Trophoblast cell (in vitro differentiated cells and primary cell): ENCODE measurements around the gene LCTL.

Experiments
- DNase-seq, 2 donors: peaks; one replicate each; pipeline ENCODE4 v3.0.0-alpha.2; 2016
- H2AFZ ChIP-seq: 2 replicates; pipeline ENCODE4 v1.6.1; 2013; ENCODE audit warnings: low read length, moderate library complexity, mild to moderate bottlenecking; ENCODE audit not compliant: insufficient read depth, poor library complexity
- H2AK5ac ChIP-seq: 2 replicates; pipeline ENCODE4 v1.6.1; 2013; ENCODE audit warnings: mild to moderate bottlenecking, low read length
- H2BK120ac ChIP-seq: 2 replicates; pipeline ENCODE4 v1.6.1; 2013; ENCODE audit warnings: low read length, mild to moderate bottlenecking, moderate library complexity; ENCODE audit not compliant: insufficient read depth, poor library complexity
- H2BK12ac ChIP-seq: 2 replicates; pipeline ENCODE4 v1.6.1; 2013; ENCODE audit warnings: mild to moderate bottlenecking, low read length, moderate library complexity
- H2BK5ac ChIP-seq: 2 replicates; pipeline ENCODE4 v1.6.1; 2013; ENCODE audit warnings: low read length, low read depth, moderate library complexity, mild to moderate bottlenecking; ENCODE audit not compliant: poor library complexity
- H3K14ac ChIP-seq: 2 replicates; pipeline ENCODE4 v1.6.1; 2013; ENCODE audit warnings: mild to moderate bottlenecking, low read length
- H3K18ac ChIP-seq: 2 replicates; pipeline ENCODE4 v1.6.1; 2013; ENCODE audit warnings: mild to moderate bottlenecking, low read length
- H3K23ac ChIP-seq: 2 replicates; pipeline ENCODE4 v1.6.1; 2013; ENCODE audit warnings: low read length
- H3K27ac ChIP-seq: 2 replicates; pipeline ENCODE4 v1.5.1; 2013; ENCODE audit warnings: low read depth, mild to moderate bottlenecking, inconsistent platforms, low read length, moderate library complexity
- H3K27me3 ChIP-seq: 2 replicates; pipeline ENCODE4 v1.6.1; 2013; ENCODE audit warnings: inconsistent platforms, mild to moderate bottlenecking, low read length, moderate library complexity; ENCODE audit not compliant: insufficient read depth
- H3K36me3 ChIP-seq, 2 experiments: 1 replicate in 1 of 2; 2 replicates in 1 of 2; pipeline ENCODE4 v1.6.1; 2013; ENCODE audit warnings: low read length in 2 of 2, mild to moderate bottlenecking in 2 of 2, moderate library complexity in 1 of 2; ENCODE audit not compliant: insufficient read depth in 2 of 2, control insufficient read depth in 1 of 2
- H3K4ac ChIP-seq: 2 replicates; pipeline ENCODE4 v1.6.1; 2013; ENCODE audit warnings: low read depth, mild to moderate bottlenecking, low read length, moderate library complexity
- H3K4me1 ChIP-seq, 2 experiments: 1 replicate in 1 of 2; 2 replicates in 1 of 2; pipeline ENCODE4 v1.6.1; 2013; ENCODE audit warnings: low read length in 2 of 2, mild to moderate bottlenecking in 2 of 2, moderate library complexity in 1 of 2; ENCODE audit not compliant: insufficient read depth in 2 of 2, control insufficient read depth in 1 of 2
- H3K4me2 ChIP-seq: 2 replicates; pipeline ENCODE4 v1.6.1; 2013; ENCODE audit warnings: inconsistent platforms, mild to moderate bottlenecking, low read length, moderate library complexity
- H3K4me3 ChIP-seq: 2 replicates; pipeline ENCODE4 v1.5.1; 2013; ENCODE audit warnings: mild to moderate bottlenecking, low read depth, low read length, inconsistent platforms
- H3K79me1 ChIP-seq: one replicate; pipeline ENCODE4 v1.6.1; 2013; ENCODE audit warnings: low read length
- H3K79me2 ChIP-seq: 2 replicates; pipeline ENCODE4 v1.6.1; 2013; ENCODE audit warnings: low read length, mild to moderate bottlenecking; ENCODE audit not compliant: control insufficient read depth, insufficient read depth, poor library complexity
- H3K9ac ChIP-seq: 2 replicates; pipeline ENCODE4 v1.6.1; 2013; ENCODE audit warnings: mild to moderate bottlenecking, low read length
- H3K9me3 ChIP-seq: 2 replicates; pipeline ENCODE4 v1.6.1; 2013; ENCODE audit warnings: low read depth, mild to moderate bottlenecking, control low read depth, inconsistent platforms, low read length; ENCODE audit not compliant: insufficient read depth
- H4K12ac ChIP-seq: 2 replicates; pipeline ENCODE4 v1.6.1; 2013; ENCODE audit warnings: low read depth, mild to moderate bottlenecking, low read length, moderate library complexity
- H4K8ac ChIP-seq: 2 replicates; pipeline ENCODE4 v1.6.1; 2013; ENCODE audit warnings: low read depth, mild to moderate bottlenecking, low read length, moderate library complexity
- H4K91ac ChIP-seq: one replicate; pipeline ENCODE4 v1.6.1; 2013; ENCODE audit warnings: low read depth, mild to moderate bottlenecking, low read length, moderate library complexity
- WGBS: extraction: QIAGEN DNeasy Blood & Tissue Kit; methylation state at CpG from one replicate; pipeline ENCODE4 v1.1.7; 2013; ENCODE audit warnings: missing lambda C conversion rate; ENCODE audit not compliant: insufficient read length, insufficient coverage; ENCODE audit errors: extremely low coverage; 5-methylcytosine and 5-hydroxymethylcytosine counted together

LCTL gene

GRCh38 chr15:66564136-66565041 is 1.4 kb downstream of the LCTL start:
- H3K23ac ChIP-seq = no peak overlapping the region

GRCh38 chr15:66563566-66564110 is 2.2 kb downstream of the LCTL start:
- H3K27me3 ChIP-seq = no peaks in the 10 kb centered on the region
- H3K27ac ChIP-seq = no peak overlapping the region
- no peak overlapping the region for H2AFZ ChIP-seq
- H3K4ac ChIP-seq = no peak overlapping the region
- H2BK120ac ChIP-seq = no peak overlapping the region
- H3K23ac ChIP-seq = no peak overlapping the region
- peaks cover 2% of the 10 kb centered on the region for H3K79me1 ChIP-seq
- no peak overlapping the region for H2BK12ac ChIP-seq
- no peak overlapping the region for H2BK5ac ChIP-seq
- H3K9me3 ChIP-seq = no peaks in the 10 kb centered on the region
- peaks cover 13 to 16% of the 10 kb centered on the region in 2 experiments for H3K4me1 ChIP-seq
- H3K79me2 ChIP-seq = no peaks in the 10 kb centered on the region
- no peak overlapping the region for H2AK5ac ChIP-seq
- H3K18ac ChIP-seq = no peak overlapping the region
- no peak overlapping the region for H3K4me2 ChIP-seq
- WGBS = no CpG with 5 or more reads among the region's 13 CpGs
- no peak overlapping the region for H3K4me3 ChIP-seq
- H3K14ac ChIP-seq = no peak overlapping the region
- no peaks in the 10 kb centered on the region for H3K36me3 ChIP-seq
- no peak overlapping the region for H4K8ac ChIP-seq
- no peak overlapping the region for H3K9ac ChIP-seq
- H4K91ac ChIP-seq = no peak overlapping the region
- peak; percentile 75 to 86 for DNase-seq
- H4K12ac ChIP-seq = no peak overlapping the region

More at GRCh38 chr15:66564136-66565041, 1.4 kb downstream of the LCTL start:
- Histone ChIP-seq H2AK5ac (no peak overlapping the region), H3K14ac (no peak overlapping the region), H2AFZ (no peak overlapping the region), H3K4me3 (no peak overlapping the region), H2BK120ac (no peak overlapping the region), H4K8ac (no peak overlapping the region), H2BK5ac (no peak overlapping the region), H3K4ac (no peak overlapping the region), H4K91ac (no peak overlapping the region), H3K27ac (no peak overlapping the region), H3K4me2 (no peak overlapping the region), H2BK12ac (no peak overlapping the region), H3K4me1 (peaks cover 13 to 16% of the 10 kb centered on the region in 2 experiments), H3K79me1 (peaks cover 2% of the 10 kb centered on the region), H3K27me3 (no peaks in the 10 kb centered on the region), H3K9me3 (no peaks in the 10 kb centered on the region), H3K18ac (no peak overlapping the region), H4K12ac (no peak overlapping the region), H3K36me3 (no peaks in the 10 kb centered on the region), H3K9ac (no peak overlapping the region), H3K79me2 (no peaks in the 10 kb centered on the region)
- WGBS = no CpG with 5 or more reads among the region's 18 CpGs
- DNase-seq = no peak

- no CpG with 5 or more reads among the region's 4 CpGs for WGBS
These were observed 2.7 kb downstream of the LCTL start for GRCh38 chr15:66563126-66563525.

GRCh38 chr15:66560856-66561525 is 4.8 kb downstream of the LCTL start:
- Histone ChIP-seq H3K14ac (no peak overlapping the region), H3K9me3 (no peaks in the 10 kb centered on the region), H4K91ac (no peak overlapping the region), H3K4ac (no peak overlapping the region), H3K18ac (no peak overlapping the region), H3K36me3 (no peaks in the 10 kb centered on the region), H2AK5ac (no peak overlapping the region), H3K4me3 (no peak overlapping the region), H2BK120ac (no peak overlapping the region), H2BK12ac (no peak overlapping the region), H3K23ac (no peak overlapping the region), H3K4me2 (no peak overlapping the region), H3K27me3 (no peaks in the 10 kb centered on the region), H3K79me2 (no peaks in the 10 kb centered on the region), H4K12ac (no peak overlapping the region), H2AFZ (no peak overlapping the region), H3K4me1 (peaks cover 9 to 12% of the 10 kb centered on the region in 2 experiments), H3K9ac (no peak overlapping the region), H3K27ac (no peak overlapping the region), H4K8ac (no peak overlapping the region), H2BK5ac (no peak overlapping the region), H3K79me1 (no peaks in the 10 kb centered on the region)
- WGBS = no CpG with 5 or more reads among the region's 18 CpGs
- DNase-seq = no peak

More at GRCh38 chr15:66563126-66563525, 2.7 kb downstream of the LCTL start:
- H4K8ac ChIP-seq = no peak overlapping the region
- H2AFZ ChIP-seq = no peak overlapping the region
- no peak overlapping the region for H2BK5ac ChIP-seq
- peaks cover 2% of the 10 kb centered on the region for H3K79me1 ChIP-seq
- H3K18ac ChIP-seq = no peak overlapping the region
- no peak overlapping the region for H3K14ac ChIP-seq
- H3K27ac ChIP-seq = no peak overlapping the region
- no peaks in the 10 kb centered on the region for H3K27me3 ChIP-seq
- H3K4me3 ChIP-seq = no peak overlapping the region
- H3K79me2 ChIP-seq = no peaks in the 10 kb centered on the region
- H2BK12ac ChIP-seq = no peak overlapping the region
- no peak overlapping the region for H4K91ac ChIP-seq
- H2AK5ac ChIP-seq = no peak overlapping the region
- no peak overlapping the region for H2BK120ac ChIP-seq
- H3K4ac ChIP-seq = no peak overlapping the region
- no peak overlapping the region for H3K23ac ChIP-seq
- DNase-seq = peak; percentile 23 to 58
- no peaks in the 10 kb centered on the region for H3K9me3 ChIP-seq
- H3K4me2 ChIP-seq = no peak overlapping the region
- H3K4me1 ChIP-seq = peaks cover 13 to 16% of the 10 kb centered on the region in 2 experiments
- H3K36me3 ChIP-seq = no peaks in the 10 kb centered on the region
- H3K9ac ChIP-seq = no peak overlapping the region
- H4K12ac ChIP-seq = no peak overlapping the region
